Left colon (tissue), 2 donors: ENCODE data around the gene LGI4. TPM values are rescaled to one million over a fixed set of nuclear protein-coding genes. Genes with fewer than 3 reads are reported as not detected.

Experiments used
- ATAC-seq: fragments of 200-7000 bp; cut with Tn5 transposase; one replicate; pipeline ENCODE4 v1.9.1; 2020; ENCODE audit warnings: mild to moderate bottlenecking, moderate library complexity
- DNase-seq, 2 donors: peaks; one replicate each; pipeline ENCODE4 v3.0.0-alpha.2; 2020
- intact Hi-C, 2 donors: fragments of 100-400 bp; cut with DNase I in 1 of 2; cut with micrococcal nuclease in 1 of 2; formaldehyde crosslinking; loops; one replicate each; pipeline versions ENCODE4 v1.11.2 to v1.14.0; 2022; cut with DNase I, micrococcal nuclease
- long read RNA-seq: library from polyadenylated mRNA; unstranded; transcript quantifications from one replicate; pipeline ENCODE4 v2.0.0, GENCODE V29; 2021
- total RNA-seq, 2 donors: library from RNA; stranded (reverse); fragmentation: NEBNext Ultra II Directional; extraction: Animal tissue kit (Norgen Biotek cat#: 25700); gene quantifications; one replicate each; pipeline ENCODE4 v1.2.1, GENCODE V29; 2021
- donor health status: DM: no; HTN: no; CAD: no.
- donor health status: DM: yes; HTN: yes; CAD: no.

The LGI4 gene
- 10 to 100 TPM in 1 of 2 donors, 1 to 10 TPM in 1; 9.7 to 14.2 TPM for total RNA-seq
- long read RNA-seq, partial matches to known transcripts: 5 of 14 reads
- long read RNA-seq, other reads (novel, unspliced or antisense): 6 of 14 reads

DNA sequence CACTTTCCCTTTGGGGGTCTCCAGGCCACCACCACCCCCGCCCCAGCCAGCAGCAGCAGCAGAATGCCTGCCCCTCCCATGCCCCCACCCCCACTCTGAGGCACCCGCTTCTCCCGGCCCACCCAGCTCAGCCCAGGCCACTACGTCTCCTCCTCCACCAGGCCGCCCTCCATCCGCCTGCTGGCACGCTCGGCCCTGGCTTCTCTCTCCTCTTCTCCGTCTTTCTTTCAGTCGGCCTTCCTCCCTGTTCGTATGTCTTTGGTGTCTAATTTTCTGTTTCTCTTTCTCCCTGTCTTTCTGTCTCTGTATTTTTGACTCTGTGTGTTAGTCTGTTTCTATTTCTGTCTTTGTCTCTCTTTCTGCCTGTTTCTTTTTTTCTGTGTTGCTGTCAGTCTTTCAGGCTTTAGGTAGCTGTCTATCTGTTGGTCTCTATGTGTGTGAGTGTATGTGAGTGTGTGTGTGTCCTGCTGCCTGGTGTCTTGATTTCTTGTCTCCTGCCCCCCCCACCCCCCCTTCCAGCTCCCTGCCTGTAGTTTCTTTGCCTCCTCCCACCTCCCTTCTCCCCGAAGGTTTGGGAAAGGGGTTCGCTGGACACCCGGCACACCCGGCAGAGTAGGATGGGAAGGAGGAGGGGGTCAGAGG lies at the start of gene LGI4:
Gene LGI4, minus strand, starts transcription at position 459 of the 642 bp plus-strand sequence. Its CDS starts 379 bp downstream, at position 80.
- intact Hi-C loops: no loop called here
- DNase-seq: no peak
- no peak for ATAC-seq

DNA sequence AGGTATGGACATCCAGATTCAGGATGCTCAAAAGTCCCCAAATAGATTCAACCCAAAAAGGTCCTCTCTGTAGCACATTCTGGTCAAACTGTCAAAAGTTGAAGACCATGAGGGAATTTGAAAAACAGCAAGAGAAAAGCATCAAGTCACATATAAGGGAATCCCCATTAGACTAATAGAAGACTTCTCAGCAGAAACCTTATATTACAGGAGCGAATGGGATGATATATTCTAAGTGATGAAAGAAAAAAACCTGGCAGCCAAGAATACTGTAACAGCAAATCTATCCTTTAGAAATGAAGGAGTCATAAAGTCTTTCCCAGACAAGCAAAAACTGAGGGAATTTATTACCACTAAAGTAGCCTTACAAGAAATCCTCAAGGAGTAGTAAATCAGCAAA lies 49.4 kb upstream of the LGI4 start:
- DNase-seq (no peak), ATAC-seq (no peak)
- intact Hi-C loops: no loop called here

DNA sequence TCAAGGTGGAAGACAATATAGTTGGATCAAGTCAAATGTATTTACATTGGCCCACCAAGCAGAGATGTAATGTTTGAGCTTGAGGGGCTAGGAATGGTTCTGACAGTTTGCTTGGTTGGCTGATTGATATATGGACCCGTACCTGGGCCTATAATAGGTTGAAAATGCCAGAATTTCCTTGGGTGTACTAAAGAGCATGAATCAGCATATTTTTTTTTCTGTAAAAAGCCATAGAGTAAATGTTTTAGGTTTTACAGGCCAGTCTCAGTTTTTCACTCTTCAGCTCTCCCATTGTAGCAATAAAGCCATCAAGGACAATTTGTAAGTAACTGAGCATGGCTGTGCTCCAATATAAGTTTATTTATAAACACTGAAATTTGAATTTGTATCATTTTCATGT lies 46.5 kb upstream of the LGI4 start:
- DNase-seq (no peak), ATAC-seq (no peak)
- intact Hi-C loops: no loop called here

DNA sequence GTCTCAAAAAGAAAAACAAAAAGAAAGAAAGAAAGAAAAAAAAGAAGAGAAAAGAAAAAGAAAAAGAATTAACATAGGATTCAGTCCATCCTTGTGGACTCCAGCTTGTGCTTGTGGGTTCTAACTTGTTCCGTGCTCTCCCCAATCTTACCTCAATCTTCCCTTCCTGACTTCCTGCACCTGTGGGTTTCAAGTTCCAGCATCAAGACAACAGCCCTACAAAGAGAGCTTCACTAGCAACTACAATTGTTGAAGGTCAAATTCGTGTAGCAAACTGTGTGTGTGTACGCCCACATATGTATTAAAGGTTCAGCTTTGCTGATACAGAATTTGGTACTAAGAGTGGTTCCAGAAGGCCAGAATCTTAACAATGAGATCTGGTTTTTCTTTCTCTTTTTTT lies 45.0 kb upstream of the LGI4 start:
- intact Hi-C loops: no loop called here
- DNase-seq: no peak
- ATAC-seq: no peak

DNA sequence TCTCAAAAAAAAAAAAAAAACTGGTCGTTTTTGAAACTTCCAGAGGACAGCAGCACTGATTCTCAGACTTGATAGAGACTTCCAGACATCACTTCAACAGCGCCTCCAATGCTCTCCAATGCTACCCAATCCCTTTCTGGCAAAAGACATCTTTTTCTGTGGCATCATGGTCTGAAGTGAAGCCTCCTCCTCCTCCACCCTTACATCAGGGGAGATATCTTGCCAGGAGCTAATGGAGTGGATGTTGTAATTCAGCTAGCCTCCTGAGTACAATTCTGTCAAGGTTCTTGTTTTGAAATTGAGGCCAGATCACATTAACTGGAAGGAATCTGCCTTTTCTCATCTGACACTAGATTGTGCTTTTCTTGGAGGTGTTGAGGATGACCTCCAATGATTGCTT lies 43.8 kb upstream of the LGI4 start:
- intact Hi-C loops: no loop called here
- no peak for DNase-seq
- no peak for ATAC-seq

DNA sequence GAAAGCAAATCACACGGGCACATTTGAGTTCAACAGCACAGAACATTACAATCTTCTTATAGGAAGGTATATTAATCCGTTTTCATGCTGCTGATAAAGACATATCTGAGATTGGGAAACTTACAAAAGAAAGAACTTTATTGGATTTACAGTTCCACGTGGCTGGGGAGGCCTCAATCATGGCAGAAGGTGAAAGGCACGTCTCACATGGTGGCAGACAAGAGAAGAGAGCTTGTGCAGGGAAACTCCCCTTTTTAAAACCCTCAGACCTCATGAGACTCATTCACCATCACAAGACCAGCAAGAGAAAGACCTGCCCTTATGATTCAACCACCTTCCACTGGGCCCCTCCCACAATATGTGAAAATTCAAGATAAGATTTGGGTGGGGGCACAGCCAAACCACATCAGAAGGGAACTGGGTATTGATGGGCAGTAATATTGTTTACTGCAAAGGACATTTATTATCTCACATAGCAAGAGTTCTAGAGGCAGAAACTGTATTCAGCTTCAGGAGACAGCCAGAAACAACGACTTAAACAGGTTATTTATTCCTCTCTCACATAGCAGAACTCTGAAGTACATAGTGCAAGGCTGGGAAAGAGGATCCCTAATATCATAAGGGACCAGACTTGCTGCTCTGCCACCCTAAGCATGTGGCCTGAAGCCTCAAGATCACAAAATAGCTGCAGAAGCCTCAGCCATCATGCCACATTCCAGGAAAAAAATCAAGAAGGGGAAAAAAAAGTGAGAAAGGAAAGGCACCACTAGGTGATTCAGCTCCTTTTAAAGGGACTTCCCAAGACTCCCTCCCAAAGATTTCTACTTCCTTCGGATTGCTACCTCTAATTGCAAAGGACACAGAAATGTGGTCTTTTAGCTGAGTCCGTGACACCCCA lies 42.8 kb upstream of the LGI4 start:
- DNase-seq: no peak
- no peak for ATAC-seq
- intact Hi-C loops: no loop called here

DNA sequence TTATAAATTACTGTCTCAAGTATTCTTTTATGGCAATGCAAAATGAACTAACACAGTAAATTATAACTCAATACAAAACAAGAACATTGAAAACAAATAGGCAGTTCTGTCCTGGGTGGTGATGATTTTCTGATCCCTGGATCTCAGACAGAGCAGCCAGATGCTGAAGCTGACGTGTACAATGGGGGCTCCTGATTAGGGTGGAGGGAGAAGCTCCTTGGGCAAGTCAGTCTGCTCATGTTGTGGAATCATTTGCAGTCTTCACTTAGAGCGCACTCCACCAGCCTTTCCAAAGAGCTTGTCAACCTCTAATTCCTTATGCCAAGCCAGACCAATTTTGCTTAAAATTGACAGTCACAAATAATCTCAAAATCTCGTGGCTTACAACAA lies 41.3 kb upstream of the LGI4 start:
- ATAC-seq: no peak
- intact Hi-C loops: no loop called here
- DNase-seq: no peak

DNA sequence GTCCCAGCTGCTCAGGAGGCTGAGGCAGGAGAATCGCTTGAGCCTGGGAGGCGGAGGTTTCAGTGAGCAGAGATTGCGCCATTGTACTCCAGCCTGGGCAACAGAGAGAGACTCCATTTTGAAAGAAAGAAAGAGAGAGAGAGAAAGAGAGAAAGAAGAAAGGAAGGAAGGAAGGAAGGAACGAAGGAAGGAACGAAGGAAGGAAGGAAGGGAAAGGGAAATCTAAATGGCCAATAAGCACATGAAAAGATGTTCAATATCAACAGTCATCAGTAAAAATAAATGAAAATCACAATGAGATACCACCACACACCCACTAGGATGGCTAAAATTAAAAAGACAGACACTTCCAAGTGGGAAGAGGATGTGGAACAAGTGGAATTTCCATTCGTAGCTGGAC lies 39.4 kb upstream of the LGI4 start:
- ATAC-seq (no peak), DNase-seq (no peak)
- intact Hi-C loops: no loop called here

DNA sequence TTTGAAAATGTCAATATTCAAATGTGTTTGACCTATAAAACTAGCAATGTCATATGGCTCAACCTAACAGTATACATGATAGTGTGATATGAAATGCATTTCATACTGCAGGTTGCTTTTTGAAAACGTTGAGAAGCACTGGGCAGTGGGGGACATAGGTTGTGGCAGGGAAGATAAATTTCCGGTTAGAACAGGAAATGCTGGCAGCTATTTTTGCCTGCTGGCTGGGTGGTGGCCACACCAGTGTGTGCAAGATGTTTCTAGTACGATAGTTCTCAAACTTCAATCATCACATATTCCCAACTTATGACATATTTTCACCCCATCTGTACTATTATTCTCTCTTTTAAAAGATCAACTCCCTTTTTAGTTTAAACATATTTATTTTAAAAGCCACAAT lies 36.9 kb upstream of the LGI4 start:
- DNase-seq (no peak), ATAC-seq (no peak)

DNA sequence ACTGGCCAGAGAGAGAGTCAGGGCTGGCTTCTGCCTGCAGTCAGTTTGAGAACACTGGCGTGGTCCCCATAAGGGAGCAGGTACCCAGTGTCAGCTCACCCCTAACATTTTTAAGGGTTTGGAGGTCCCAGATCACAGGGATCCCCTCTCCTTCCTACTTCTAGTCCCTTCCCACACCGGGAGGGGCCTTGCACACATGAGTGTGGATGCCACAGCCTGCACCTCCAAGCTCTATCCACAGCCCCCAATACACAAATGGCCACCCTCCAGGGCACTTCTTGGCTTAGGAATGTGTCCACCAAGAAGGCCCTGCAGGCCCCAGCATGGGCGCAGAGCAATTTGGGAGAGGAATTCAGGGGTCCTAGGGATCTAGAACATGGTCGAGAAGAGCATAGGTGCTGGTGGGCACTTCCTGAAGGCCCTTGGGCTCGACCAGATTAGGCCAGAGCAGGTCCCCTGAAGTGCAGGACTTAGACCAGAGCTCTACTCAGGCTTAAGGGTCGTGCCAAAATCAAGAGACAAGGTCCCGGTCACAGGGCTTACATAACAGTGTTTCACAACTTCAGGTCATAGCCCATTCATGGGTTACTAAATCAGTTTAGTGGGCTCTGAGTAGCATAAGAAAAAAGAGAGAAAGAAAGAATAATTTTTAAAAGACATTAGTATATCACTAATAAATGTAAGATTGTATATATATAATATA lies 35.7 kb upstream of the LGI4 start:
- ATAC-seq (no peak), DNase-seq (no peak)
- intact Hi-C loops: no loop called here

More for the DNA sequence above, 36.9 kb upstream of the LGI4 start:
- intact Hi-C loops: no loop called here

DNA sequence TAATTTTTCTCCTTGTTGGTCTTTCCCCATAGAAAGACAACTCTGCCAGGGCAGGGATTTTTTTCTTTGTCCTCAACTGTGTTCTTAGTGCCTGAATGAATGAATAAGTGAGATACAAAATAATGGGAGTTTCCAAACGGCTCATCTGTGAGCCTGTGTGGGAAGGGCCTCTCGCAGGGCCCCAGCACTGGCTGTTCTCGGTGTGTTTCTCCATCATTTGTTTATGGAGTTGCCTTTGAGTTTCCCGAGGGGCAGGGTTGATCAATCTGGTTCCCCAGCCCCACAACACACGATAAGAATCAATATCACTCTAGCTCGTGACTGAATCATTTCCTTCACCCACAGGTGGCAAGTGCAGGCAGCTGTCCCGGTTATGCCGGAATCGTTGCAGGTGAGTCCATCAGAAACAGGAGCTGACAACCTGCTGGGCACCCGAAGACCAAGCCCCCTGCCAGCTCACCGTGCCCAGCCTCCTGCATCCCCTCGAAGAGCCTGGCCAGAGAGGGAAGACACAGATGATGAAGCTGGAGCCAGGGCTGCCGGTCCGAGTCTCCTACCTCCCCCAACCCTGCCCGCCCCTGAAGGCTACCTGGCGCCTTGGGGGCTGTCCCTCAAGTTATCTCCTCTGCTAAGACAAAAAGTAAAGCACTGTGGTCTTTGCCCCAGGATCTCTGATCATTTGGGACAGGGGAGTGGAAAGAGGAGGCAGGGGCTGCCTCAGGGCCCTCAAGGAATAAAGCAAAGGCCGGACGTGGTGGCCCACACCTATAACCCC lies 34.5 kb upstream of the LGI4 start:
- DNase-seq (no peak), ATAC-seq (no peak)
- intact Hi-C loops: no loop called here

DNA sequence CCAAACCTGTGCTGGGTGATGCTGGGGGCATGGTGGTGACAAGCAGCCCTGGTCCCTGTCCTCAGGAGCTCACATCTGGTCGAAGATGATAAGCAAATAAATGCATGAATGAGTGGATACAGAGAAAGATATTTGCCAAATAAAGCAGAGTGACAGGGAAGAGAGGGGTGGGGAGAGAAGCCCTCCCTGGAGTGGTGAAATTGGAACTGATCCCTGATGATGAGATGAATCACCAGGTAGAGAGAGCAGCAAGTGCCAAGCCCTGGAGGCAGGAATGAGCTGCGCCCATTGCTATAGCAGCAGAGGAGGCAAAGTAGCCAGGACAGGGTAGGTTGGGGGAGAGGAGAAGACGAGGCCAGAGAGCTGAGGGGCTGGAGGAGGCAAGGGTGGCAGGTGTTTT lies 33.3 kb upstream of the LGI4 start:
- DNase-seq: no peak
- no peak for ATAC-seq
- intact Hi-C loops: no loop called here

DNA sequence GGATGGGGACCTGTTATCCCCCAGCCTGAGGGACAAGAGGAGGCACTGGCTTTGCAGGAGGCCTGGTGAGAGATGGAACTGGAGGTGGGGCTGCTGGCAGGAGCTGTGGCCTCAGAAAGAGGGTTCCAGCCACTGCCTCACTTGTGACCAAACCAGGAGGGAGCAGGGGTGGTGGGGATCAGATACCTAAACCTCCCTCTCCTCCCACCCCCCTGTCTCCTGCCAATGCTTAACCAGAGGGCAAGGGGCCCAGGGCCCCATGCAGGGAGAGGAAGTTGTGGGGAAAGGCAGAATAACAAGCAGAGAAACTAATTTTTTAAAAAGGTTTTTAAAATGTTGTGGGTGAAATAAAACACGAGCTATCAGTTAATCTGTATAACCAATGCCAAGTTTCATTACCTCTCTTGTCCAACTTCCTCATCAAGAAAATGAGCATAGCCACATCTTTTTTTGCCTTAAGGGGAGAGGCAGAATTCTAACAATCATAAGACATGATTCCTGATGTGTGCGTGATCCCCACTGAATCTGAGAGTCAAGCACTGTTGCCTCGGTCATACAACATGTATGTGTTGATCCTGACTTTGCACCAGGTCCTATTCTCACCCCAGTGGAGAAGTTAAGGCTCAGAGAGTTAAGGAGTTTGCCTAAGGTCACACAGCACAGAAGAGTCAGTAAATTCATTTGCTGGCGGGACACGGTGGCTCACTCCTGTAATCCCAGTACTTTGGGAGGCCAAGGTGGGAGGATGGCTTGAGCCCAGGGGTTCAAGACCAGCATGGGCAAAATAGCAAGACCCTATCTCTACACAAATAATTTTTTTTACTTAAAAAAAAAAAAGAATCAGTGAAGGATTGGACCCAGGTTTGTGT lies 32.6 kb upstream of the LGI4 start:
- no peak for DNase-seq
- intact Hi-C loops: no loop called here
- no peak for ATAC-seq

DNA sequence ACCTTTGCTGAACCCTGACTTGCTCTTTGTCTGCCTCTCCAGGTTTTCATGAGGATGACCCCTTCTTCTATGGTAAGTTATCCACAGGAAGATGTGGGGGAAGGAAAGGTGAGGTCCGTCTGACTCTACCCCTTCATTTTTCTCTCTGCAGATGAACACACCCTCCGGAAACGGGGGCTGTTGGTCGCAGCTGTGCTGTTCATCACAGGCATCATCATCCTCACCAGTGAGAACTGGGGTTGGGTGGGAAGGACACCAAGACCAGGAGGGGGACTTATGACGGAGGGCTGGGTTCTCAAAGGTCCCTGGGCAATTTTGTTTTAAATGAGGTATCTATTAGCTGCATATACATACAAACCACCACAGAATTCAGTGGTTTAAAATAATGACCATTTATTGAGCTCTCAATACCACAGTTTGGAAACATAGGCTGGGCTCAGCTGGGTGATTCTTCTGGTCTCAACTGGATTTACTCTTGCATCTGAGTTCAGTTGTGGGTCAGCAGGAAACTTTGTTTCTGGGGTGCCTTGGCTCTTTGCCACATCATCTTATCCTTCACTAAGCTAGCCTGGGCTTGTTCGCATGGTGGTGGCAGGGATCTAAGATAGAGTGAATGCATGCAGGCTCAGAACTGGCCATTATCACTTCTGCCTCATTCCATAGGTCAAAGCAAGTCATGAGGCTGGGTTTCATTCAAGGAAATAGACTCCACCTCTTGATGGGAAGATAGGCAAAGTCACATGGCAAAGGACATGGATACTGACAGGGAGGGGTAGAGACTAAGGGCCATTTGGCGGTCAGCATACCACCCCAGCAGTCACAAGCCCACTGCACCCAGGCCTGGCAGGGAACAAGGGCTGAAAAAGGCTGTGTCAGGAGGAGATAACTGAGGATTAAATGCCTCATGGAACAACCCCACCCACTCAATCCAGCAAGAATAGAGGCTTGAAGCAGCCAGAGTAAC lies 31.5 kb upstream of the LGI4 start:
- no peak for ATAC-seq
- no peak for DNase-seq
- intact Hi-C loops: no loop called here

DNA sequence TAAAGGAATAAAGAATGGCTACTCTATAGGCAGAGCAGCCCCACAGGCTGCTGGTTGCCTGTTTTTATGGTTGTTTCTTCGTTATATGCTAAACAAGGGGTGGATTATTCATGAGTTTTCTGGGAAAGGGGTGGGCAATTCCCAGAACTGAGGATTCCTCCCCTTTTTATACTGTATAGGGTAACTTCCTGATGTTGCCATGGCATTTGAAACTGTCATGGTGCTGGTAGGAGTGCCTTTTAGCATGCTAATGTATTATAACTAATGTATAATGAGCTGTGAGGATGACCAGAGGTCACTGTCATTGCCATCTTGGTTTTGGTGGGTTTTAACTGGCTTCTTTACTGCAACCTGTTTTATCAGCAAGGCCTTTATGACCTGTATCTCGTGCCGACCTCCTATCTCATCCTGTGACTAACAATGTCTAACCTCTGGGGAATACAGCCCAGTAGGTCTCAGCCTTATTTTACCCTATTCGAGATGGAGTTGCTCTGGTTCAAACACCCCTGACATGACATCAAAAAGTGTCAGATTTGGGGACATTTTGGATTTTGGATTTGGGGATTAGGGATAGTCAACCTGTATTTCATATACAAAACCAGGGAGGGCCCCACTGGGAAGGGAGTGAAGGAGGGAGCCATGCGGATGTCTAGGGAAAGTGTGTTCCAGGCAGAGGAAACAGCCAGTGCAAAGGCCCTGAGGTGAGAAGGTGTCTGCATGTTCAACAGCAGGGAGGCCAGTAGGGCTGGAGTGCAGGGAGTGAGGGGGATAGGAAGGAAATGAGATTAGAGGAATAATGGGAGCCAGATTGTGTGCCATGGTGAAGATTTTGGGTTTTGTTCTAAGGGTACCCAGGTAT lies 30.6 kb upstream of the LGI4 start:
- intact Hi-C loops: no loop called here
- ATAC-seq: no peak
- no peak for DNase-seq

DNA sequence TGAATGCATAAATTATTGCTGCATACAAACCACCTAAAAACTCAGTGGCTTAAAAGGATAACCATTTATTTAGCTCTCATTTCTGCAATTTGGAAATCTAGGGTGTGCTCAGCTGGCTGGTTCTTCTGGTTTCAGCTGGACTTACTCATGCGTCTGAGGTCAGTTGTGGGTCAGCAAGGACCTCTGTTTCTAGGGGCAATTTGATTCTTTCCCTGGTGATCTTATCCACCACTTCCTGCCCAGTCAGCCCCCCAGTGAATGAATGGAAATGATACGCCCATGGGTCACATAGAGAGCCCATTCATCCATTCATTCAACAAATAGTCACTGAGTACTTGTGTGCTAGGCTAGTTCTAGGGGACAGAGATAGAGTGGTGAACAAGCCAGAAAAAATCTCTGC lies 29.6 kb upstream of the LGI4 start:
- intact Hi-C loops: no loop called here
- ATAC-seq: no peak
- no peak for DNase-seq
